Prostate gland (tissue), 2 donors: ENCODE results near the gene TH. TPM values are rescaled to one million over a fixed set of nuclear protein-coding genes. Genes with fewer than 3 reads are reported as not detected.
A peak's percentile ranks its signal among the peaks of the same experiment; 100 is the strongest.

ENCODE experiments used
- DNase-seq: peaks from one replicate; pipeline ENCODE4 v3.0.0-alpha.2; 2019; ENCODE audit warnings: low spot score
- H3K27ac ChIP-seq, 2 donors: fragments of 200-600 bp; sonication (generic); 2 replicates each; pipeline ENCODE4 v1.5.1; 2017 to 2019
- H3K27me3 ChIP-seq: fragments of 200-600 bp; sonication (generic); replicated peaks from 2 replicates; pipeline ENCODE4 v1.5.1; 2019; ENCODE audit not compliant: insufficient read depth
- H3K36me3 ChIP-seq, 2 donors: fragments of 200-600 bp; sonication (generic); 1 replicate in 1 of 2; 2 replicates in 1 of 2; pipeline versions ENCODE4 v1.5.1 to v1.8.1; 2017 to 2019
- H3K4me1 ChIP-seq: fragments of 200-600 bp; sonication (generic); replicated peaks from 2 replicates; pipeline ENCODE4 v1.5.1; 2019
- H3K4me3 ChIP-seq, 2 donors: fragments of 200-600 bp; sonication (generic); 2 replicates each; pipeline ENCODE4 v1.5.1; 2017 to 2019
- H3K9me3 ChIP-seq: fragments of 200-600 bp; sonication (generic); 2 replicates; pipeline ENCODE4 v1.5.1; 2017
- CTCF ChIP-seq, 4 experiments: fragments of 200-600 bp in 2 of 4; fragments of 450-650 bp in 2 of 4; sonication (generic) in 2 of 4; IDR thresholded peaks; 1 replicate in 3 of 4; 2 replicates in 1 of 4; pipeline ENCODE4 v1.5.1; 2016 to 2019; ENCODE audit warnings: antibody characterized with exemption in 4 of 4, mild to moderate bottlenecking in 2 of 4, moderate library complexity in 2 of 4
- POLR2A ChIP-seq: fragments of 450-650 bp; IDR thresholded peaks from one replicate; pipeline ENCODE4 v1.6.1; 2016; ENCODE audit warnings: antibody characterized with exemption, mild to moderate bottlenecking
- POLR2AphosphoS5 ChIP-seq: sonication (generic); formaldehyde crosslinking; IDR thresholded peaks from one replicate; pipeline ENCODE4 v1.6.1; 2017; ENCODE audit warnings: antibody characterized with exemption
- WGBS: methylation state at CpG from one replicate; pipeline ENCODE4 v1.1.5; 2018; 5-methylcytosine and 5-hydroxymethylcytosine counted together
- intact Hi-C: fragments of 100-400 bp; cut with DNase I; formaldehyde crosslinking; loops from one replicate; pipeline ENCODE4 v1.14.2; 2022
- total RNA-seq, 2 donors: library from RNA; depleted of rRNA; stranded (reverse); fragments of >200 nt; gene quantifications; one replicate each; pipeline ENCODE4 v1.1.0, GENCODE V29; 2016

Gene TH
- total RNA-seq, 2 donors from 2014 or later, result 2.4 TPM; not detected in 1

- Histone ChIP-seq H3K9me3 (no peaks in the 10 kb centered on the region), H3K4me3 (peak overlapping the region; percentile 12 to 22), H3K36me3 (no peaks in the 10 kb centered on the region), H3K27me3 (peaks cover 25% of the 10 kb centered on the region), H3K27ac (no peak overlapping the region), H3K4me1 (peaks cover 6% of the 10 kb centered on the region)
- intact Hi-C loops, result no loop called here
- 1% methylated on average over 49 of the region's 68 CpGs for WGBS
- no peak for TF ChIP-seq POLR2AphosphoS5
- no peak for TF ChIP-seq CTCF (IDR thresholded peaks at IDR 0.05)
- TF ChIP-seq POLR2A, result no peak
- no peak for DNase-seq
These were observed 33.0 kb downstream of the TH start for GRCh38 chr11:2138431-2139122.

- WGBS, result 4% methylated on average over 14 of the region's 44 CpGs
- TF ChIP-seq CTCF (IDR thresholded peaks at IDR 0.05), result no peak
- TF ChIP-seq POLR2A, result no peak
- TF ChIP-seq POLR2AphosphoS5, result no peak
- Histone ChIP-seq H3K27me3 (peaks cover 29% of the 10 kb centered on the region), H3K9me3 (no peaks in the 10 kb centered on the region), H3K4me1 (peaks cover 6% of the 10 kb centered on the region), H3K4me3 (peak overlapping the region; percentile 12 to 22), H3K27ac (no peak overlapping the region), H3K36me3 (no peaks in the 10 kb centered on the region)
- intact Hi-C loops, result no loop called here
- no peak for DNase-seq
These were observed 33.6 kb downstream of the TH start for GRCh38 chr11:2138068-2138430.

- Histone ChIP-seq H3K27me3 (peaks cover 29% of the 10 kb centered on the region), H3K4me1 (peaks cover 6% of the 10 kb centered on the region), H3K4me3 (peak overlapping the region; percentile 12 to 22), H3K36me3 (no peaks in the 10 kb centered on the region), H3K9me3 (no peaks in the 10 kb centered on the region), H3K27ac (no peak overlapping the region)
- DNase-seq, result peak; percentile 43
- peak; percentile 48 for TF ChIP-seq POLR2AphosphoS5
- TF ChIP-seq CTCF (IDR thresholded peaks at IDR 0.05), result no peak
- TF ChIP-seq POLR2A, result no peak
- 3% methylated on average over 45 of the region's 50 CpGs for WGBS
- intact Hi-C loops, result no loop called here
These were observed 34.2 kb downstream of the TH start for GRCh38 chr11:2137202-2138067.

- H3K27me3 ChIP-seq, result peaks cover 29% of the 10 kb centered on the region
- no peak overlapping the region for H3K4me3 ChIP-seq
These were observed 34.7 kb downstream of the TH start for GRCh38 chr11:2136952-2137201.

More at GRCh38 chr11:2136952-2137201, 34.7 kb downstream of the TH start:
- Histone ChIP-seq H3K36me3 (no peaks in the 10 kb centered on the region), H3K9me3 (no peaks in the 10 kb centered on the region), H3K27ac (no peak overlapping the region), H3K4me1 (peaks cover 6% of the 10 kb centered on the region)
- 44% methylated on average over 8 of the region's 8 CpGs for WGBS
- no peak for DNase-seq
- TF ChIP-seq POLR2A (no peak), POLR2AphosphoS5 (no peak), CTCF (IDR thresholded peaks at IDR 0.05) (no peak)
- intact Hi-C loops, result no loop called here
